ENCODE results near the gene CCDC27. TPM values are rescaled to one million over a fixed set of nuclear protein-coding genes. Genes with fewer than 3 reads are reported as not detected.

Gene CCDC27
- total RNA-seq, 1 donor from 2014 or later = not detected

- Mint-ChIP-seq H3K27ac (no peak overlapping the region), H3K27me3 (peaks cover 38% of the 10 kb centered on the region), H3K4me1 (ENCODE audit: unreplicated experiment) (no peaks in the 10 kb centered on the region), H3K36me3 (no peaks in the 10 kb centered on the region), H3K4me3 (no peak overlapping the region), H3K9me3 (no peaks in the 10 kb centered on the region)
- no peak for TF ChIP-seq CTCF (conservative IDR thresholded peaks at IDR 0.05)
- no peak for DNase-seq (ENCODE audit: extremely low spot score, unreplicated experiment)
These were observed 11.3 kb downstream of the CCDC27 start for GRCh38 chr1:3763351-3764125.

DNA sequence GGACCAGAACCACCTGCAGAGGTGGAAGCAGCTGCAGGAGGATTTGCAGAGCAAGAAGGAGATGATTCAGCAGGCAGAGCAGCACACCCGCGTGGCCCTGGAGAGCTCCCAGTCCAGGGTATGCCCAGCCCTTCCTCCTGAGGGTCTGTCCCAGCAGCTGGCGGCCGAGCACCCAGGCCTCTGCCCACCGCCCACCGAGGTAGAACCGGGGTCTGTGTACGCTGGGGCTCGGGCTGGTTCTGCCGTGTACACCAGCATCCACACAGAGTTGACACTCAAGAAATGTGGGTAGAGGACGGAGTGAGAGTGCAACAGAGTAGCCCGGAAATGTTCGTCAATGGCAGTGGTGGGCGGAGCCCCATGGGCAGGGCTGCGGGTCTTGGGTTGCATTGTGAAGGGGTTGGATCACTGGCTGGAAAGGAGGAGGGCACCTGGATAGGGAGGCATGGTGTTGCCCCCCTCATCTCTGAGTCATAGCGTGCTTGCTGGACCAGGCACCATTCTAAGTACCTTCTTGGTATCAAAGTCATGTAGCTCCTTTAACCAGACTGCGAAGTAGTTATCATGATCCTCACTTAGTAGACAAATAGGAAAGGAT, 15.2 kb downstream of the CCDC27 start:
- peaks cover 12% of the 10 kb centered on the region for H3K27me3 Mint-ChIP-seq

DNA sequence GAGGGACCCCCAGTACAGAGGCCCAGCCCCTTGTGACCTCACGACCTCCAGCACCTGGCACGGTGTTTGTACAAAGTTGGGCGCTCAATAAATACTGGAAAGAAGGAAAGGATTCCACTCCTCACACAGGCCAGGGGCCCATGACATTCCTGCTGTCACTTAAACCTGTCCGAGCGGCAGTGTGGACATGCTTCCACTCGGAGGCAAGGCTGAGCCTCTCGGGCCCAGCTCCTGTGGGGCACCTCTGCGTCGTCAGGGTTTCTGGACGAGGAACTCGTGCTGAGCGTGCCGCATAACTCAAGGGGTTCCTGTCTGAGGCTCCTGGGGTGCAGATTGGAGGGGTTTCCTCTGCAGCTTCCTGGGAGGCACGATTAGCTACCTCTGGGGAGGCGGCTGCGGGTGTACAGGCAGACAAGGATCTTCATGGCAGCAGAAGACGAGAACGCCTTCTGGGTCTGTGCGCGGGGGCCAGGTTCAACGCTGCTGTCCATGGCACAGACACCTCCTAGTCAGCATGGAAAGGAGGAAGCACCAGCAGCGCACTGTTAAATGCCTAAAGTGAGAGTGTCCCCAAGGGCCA, 16.7 kb downstream of the CCDC27 start:
- Mint-ChIP-seq H3K36me3 (no peaks in the 10 kb centered on the region), H3K27ac (no peak overlapping the region), H3K4me3 (no peak overlapping the region), H3K27me3 (peaks cover 12% of the 10 kb centered on the region), H3K9me3 (no peaks in the 10 kb centered on the region), H3K4me1 (ENCODE audit: unreplicated experiment) (no peaks in the 10 kb centered on the region)
- DNase-seq (ENCODE audit: extremely low spot score, unreplicated experiment) = no peak
- no peak for TF ChIP-seq CTCF (conservative IDR thresholded peaks at IDR 0.05)

More for the DNA sequence above, 15.2 kb downstream of the CCDC27 start:
- Mint-ChIP-seq H3K27ac (no peak overlapping the region), H3K9me3 (no peaks in the 10 kb centered on the region), H3K4me1 (ENCODE audit: unreplicated experiment) (no peaks in the 10 kb centered on the region), H3K36me3 (no peaks in the 10 kb centered on the region), H3K4me3 (no peak overlapping the region)
- TF ChIP-seq CTCF (conservative IDR thresholded peaks at IDR 0.05) = no peak
- DNase-seq (ENCODE audit: extremely low spot score, unreplicated experiment) = no peak

GRCh38 chr1:3770047-3770765, 18.0 kb downstream of the CCDC27 start:
- Mint-ChIP-seq H3K4me1 (ENCODE audit: unreplicated experiment) (peaks cover 2% of the 10 kb centered on the region), H3K4me3 (peak overlapping the region; percentile 70), H3K27ac (no peak overlapping the region), H3K9me3 (no peaks in the 10 kb centered on the region), H3K36me3 (no peaks in the 10 kb centered on the region), H3K27me3 (peaks cover 11% of the 10 kb centered on the region)
- no peak for DNase-seq (ENCODE audit: extremely low spot score, unreplicated experiment)
- no peak for TF ChIP-seq CTCF (conservative IDR thresholded peaks at IDR 0.05)

- H3K4me3 Mint-ChIP-seq = peak overlapping the region; percentile 70
- DNase-seq (ENCODE audit: extremely low spot score, unreplicated experiment) = no peak
These were observed 19.1 kb downstream of the CCDC27 start for GRCh38 chr1:3771108-3772026.

More at GRCh38 chr1:3771108-3772026, 19.1 kb downstream of the CCDC27 start:
- Mint-ChIP-seq H3K36me3 (no peaks in the 10 kb centered on the region), H3K9me3 (no peaks in the 10 kb centered on the region), H3K27me3 (peaks cover 4% of the 10 kb centered on the region), H3K4me1 (ENCODE audit: unreplicated experiment) (peaks cover 8% of the 10 kb centered on the region), H3K27ac (no peak overlapping the region)
- no peak for TF ChIP-seq CTCF (conservative IDR thresholded peaks at IDR 0.05)
